ENCODE results near the gene SLC15A5. TPM values are rescaled to one million over a fixed set of nuclear protein-coding genes. Genes with fewer than 3 reads are reported as not detected.

The SLC15A5 gene, protein sequence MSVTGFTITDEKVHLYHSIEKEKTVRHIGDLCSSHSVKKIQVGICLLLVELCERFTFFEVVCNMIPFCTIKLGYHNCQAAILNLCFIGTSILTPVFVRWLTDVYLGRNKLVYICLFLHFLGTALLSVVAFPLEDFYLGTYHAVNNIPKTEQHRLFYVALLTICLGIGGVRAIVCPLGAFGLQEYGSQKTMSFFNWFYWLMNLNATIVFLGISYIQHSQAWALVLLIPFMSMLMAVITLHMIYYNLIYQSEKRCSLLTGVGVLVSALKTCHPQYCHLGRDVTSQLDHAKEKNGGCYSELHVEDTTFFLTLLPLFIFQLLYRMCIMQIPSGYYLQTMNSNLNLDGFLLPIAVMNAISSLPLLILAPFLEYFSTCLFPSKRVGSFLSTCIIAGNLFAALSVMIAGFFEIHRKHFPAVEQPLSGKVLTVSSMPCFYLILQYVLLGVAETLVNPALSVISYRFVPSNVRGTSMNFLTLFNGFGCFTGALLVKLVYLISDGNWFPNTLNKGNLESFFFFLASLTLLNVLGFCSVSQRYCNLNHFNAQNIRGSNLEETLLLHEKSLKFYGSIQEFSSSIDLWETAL
- total RNA-seq: not detected
- long read RNA-seq, donor 1: 0 reads
- long read RNA-seq, donor 2: 0 reads

DNA sequence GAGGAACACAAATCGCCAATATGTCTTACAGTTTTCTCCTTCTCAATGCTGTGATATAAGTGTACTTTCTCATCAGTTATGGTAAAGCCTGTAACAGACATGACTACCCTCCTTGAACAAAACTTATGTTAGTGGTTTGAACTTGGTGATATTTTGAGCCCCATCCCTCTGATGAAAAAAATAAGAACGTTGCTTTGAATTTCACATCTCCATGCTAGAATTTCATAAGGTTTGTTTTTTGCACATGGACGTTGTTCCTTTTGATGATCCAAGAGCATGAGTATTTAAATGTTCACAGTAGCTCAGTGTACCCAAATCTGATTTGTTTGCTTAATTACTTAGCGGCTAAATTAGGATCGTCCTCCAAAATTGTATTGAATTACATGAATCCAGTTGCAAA, at the start of gene SLC15A5:
TSS of gene SLC15A5 (minus strand) at position 101 of the 400 bp plus-strand sequence. CDS start at position 101, 0 bp downstream.
- no peak for DNase-seq (ENCODE audit: low spot score)
- intact Hi-C loops (cut with DNase I): no loop called here

DNA sequence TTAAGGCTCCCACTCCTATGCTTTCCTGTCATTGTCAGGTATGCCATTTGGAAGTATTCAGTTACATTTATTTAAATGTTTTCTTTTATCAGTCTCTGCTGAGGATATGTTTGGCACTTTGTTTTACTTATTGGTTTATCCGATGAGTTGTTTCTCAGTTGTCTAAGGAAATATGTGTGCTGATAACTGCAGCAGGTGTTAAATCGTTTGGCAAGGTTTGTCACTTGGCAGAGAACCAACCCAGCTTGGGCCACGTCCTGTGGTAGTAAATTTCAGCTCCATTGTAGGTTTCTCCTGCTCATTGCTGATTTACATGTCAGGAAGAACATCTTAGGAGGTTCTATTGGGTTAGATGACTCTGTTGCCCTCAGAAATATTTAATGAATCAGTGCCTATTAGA, 47.9 kb upstream of the SLC15A5 start:
- intact Hi-C loops (cut with DNase I): no loop called here
- DNase-seq (ENCODE audit: low spot score): no peak

DNA sequence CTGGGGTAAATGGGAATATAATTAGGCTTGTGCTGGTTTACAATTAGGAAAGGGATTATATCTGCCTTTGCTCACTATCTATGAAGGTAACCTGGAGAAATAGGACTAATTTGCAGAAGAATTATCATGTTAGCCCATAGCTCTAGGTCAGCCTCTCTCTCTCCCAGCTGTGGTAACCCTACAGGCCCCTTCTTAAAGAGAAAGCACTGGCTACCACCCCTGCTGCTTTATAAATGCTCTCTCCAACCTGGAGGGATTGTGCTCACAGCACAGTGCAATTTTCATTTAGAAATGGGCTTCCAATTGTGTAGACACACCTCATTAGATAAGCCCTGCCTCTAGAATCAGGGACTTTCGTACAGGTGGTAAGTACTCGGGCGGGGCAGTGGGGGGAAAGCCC, 47.3 kb upstream of the SLC15A5 start:
- DNase-seq (ENCODE audit: low spot score): no peak
- intact Hi-C loops (cut with DNase I): no loop called here

DNA sequence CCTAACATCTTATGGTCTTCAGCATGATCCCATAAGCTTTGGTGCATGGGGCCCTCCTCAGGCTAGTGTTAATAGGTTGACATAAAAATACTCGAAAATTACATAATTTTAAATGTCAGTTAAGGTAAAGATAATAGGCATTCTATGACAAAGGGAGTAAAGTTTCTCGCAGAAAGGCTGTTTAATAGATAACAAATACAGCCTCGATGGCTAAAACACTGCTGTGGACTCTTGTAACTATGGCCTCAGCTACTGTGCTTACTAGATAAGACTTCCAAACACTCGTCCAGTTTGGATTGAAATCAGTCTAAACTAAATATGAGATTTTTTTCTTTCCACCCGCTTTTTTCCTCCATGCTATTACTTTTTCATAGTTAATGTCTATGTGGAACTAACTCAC, 46.8 kb upstream of the SLC15A5 start:
- DNase-seq (ENCODE audit: low spot score): no peak
- intact Hi-C loops (cut with DNase I): no loop called here

DNA sequence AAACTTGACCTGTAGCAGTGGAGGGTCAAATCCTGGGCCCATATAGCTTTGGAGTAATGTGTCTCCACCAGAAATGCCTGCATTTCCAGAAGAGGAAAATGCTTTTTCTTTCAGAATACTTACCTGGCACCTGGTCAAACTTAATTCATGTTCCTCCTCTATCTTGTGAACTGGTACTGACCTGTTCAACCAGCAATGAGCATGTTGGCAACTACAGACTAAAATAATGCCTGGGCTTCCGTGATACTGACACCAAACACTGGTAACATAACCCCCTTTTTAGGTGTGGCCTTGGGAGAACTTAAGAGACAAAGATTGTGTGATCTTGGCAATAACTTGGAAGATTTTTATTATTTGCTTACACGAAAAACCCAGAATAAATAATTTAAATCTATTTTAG, 46.2 kb upstream of the SLC15A5 start:
- intact Hi-C loops (cut with DNase I): no loop called here
- DNase-seq (ENCODE audit: low spot score): no peak

DNA sequence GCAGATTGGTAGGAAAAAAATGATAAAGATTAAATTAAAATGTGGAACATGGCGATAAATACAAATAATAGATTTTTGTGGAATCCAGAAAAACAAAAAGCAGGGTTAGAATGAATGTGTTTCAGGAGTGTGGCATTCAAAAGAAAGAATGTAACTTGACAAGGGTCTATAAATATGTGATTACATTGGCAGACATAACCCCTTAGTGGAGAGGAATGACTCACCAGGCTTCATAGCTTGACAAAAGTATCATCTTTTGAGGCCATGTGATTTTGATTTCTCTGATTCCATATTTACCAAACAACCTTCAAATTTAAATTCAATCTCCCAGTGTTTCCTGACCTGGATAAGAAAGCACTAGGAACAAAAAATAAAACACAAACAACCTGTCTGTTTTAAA, 45.5 kb upstream of the SLC15A5 start:
- DNase-seq (ENCODE audit: low spot score): no peak
- intact Hi-C loops (cut with DNase I): no loop called here

DNA sequence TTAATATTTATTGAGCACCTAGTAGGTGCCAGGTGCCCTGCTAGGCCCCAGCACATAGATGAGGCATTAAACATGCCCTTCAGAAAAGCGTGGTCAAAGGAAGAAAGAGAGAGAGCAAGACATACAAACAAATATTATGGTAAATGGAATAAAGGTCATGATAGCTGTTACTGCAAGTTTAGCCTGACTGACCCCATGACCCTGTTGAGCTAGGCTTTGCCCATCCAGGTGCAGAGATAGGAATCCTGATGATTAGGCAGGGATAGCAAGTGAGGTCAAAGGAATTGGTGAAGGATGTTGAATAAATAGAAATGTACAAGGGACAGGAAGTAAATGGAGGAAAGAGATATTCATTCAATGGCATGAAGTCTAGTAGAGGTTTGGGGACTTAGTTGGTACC, 33.4 kb upstream of the SLC15A5 start:
- intact Hi-C loops (cut with DNase I): no loop called here
- no peak for DNase-seq (ENCODE audit: low spot score)

DNA sequence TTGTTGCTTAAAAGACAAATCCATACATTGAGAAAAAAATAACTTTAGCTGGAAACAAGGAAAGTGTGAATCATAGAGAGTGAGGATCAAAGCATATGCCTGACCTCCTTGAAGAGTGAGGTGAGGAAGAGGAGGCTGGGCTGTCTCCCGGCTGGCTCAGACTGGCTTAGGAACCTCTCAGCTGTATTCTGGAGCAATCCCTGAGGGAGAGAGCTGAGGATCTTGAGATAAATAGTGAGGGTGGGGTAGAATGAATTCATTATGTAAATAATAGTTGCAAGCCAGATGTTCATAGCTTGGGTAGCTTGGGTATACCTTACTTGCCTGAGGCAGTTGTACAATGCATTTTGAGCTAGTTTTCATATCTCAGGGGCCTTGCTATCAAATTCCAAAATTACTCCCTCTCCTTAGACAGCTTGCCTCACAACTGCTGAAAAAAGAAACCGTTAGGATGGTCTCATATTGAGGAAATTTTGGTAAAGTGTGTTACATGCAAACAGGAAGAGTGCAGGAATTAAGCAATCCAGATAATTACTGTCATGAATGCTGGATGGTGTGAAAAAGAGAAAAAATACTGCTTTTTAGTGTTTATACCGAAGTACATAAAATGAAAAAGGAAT, 30.5 kb upstream of the SLC15A5 start:
- intact Hi-C loops (cut with DNase I): no loop called here

DNA sequence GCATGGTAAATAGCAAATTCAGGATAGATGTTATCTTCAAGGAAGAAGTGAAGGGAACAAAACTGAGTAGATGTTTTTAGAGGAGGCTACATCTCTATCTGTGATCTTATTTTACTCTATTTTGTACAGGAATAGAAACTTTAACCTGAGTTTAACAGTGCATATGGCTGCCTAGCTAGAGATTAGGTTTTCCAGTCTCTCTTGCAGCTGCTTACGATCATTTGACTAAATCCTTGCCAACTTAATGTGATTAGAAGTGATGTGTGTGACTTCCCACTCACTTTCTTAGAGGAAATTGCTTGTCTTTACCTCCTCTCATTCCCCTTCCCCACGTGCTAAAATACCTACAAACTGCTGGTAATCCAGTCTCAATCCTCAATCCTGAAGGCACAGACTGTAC, 26.5 kb upstream of the SLC15A5 start:
- DNase-seq (ENCODE audit: low spot score): no peak
- intact Hi-C loops (cut with DNase I): no loop called here

More for the DNA sequence above, 30.5 kb upstream of the SLC15A5 start:
- DNase-seq (ENCODE audit: low spot score): no peak

DNA sequence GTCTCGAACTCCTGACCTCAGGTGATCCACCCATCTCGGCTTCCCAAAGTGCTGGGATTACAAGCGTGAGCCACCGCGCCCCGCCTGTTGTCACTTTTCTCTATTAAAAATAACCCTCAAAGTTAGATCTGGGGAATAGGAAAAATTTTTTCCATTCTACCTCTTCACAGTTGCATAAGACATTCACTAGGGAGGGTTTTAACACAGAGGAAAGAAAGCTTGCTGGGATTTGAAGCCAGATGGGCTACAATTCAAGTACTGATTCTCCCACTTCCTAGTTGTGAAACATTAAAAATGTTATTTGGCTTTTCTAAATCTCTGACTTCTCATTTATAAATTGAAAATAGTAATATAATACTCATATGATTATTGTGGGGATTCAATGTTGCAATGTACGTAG, 23.3 kb upstream of the SLC15A5 start:
- DNase-seq (ENCODE audit: low spot score): no peak

DNA sequence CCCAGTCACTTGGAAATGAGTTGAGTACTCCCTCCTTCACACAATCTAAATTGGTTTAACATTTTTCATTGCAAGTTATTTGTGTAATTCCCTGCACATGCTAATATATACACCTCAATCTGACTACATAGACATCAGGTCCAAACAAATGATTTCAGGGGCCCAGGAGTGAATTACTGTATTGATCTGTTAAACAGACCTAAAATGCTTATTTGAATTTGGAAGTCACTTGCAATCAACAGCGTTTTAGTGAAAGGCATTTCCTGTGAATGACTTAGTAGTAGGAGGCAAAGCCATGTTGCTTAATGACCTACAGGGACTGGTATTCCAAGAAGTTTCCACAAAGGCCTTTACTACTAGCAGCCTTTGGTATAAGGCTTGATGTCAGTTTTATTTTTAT, 22.6 kb upstream of the SLC15A5 start:
- intact Hi-C loops (cut with DNase I): no loop called here
- DNase-seq (ENCODE audit: low spot score): no peak

More for the DNA sequence above, 23.3 kb upstream of the SLC15A5 start:
- intact Hi-C loops (cut with DNase I): no loop called here

DNA sequence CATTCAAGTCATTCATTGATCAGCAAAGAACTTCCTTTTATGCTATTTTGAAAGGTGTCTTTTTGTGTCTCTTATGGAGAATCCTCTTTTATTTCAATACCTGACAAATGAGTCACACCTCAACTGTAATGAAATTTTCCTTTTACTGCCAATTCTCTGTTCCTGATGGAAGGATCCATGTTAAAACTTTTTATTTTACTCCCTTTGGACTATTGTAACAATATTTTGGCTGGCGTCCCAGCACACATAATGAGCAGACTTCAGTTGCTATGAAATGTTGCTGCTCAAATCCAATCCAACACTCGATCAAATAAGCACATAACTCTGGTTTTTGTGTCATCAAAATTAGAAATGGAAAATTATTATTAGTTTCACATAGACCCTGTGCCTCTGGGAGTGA, 21.9 kb upstream of the SLC15A5 start:
- no peak for DNase-seq (ENCODE audit: low spot score)
- intact Hi-C loops (cut with DNase I): no loop called here

DNA sequence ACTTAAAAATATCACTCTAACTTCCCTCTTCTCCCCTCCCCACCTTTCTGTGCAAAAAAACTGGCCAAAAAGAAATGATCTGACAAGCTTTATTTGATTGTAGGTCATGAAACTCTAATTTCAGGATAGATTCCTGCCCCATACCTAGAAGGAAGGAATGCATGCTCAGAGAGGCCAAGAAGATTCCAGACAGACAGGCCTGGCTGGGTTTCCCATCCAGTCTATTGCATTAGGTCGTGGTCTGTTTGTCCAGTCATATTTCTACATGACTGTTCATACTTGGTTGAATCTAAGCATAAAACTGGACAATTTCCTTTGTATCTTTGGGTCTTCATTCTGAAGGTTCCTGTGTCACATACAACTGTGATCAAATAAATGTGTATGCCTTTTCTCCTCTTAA, 20.0 kb upstream of the SLC15A5 start:
- no peak for DNase-seq (ENCODE audit: low spot score)
- intact Hi-C loops (cut with DNase I): no loop called here

DNA sequence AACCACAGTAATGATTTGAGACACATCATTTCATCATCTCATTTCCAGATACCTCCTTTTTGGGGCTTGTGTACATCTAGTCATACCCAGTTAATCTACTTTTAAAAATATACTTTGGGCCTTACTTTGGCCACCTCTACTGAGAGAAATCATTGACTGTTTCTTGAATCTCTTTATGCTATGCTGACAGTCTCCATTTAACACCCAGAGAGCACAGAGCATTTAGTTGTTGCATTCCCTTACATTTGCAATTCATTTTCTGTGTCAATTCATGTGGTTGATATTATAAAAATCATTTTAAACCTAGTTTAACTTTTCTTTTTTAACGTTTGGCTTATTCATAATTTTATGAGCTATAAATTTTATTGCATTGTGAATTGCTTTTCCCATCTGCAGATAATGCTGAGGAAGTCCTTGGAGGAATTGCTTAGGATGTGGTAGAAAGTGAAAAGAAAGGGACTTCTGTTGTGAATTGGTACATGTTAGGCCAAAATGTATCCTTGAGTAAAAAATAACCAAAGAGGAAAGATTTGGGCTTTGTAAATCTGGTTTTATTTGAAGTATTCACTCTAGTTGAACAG, 17.0 kb upstream of the SLC15A5 start:
- intact Hi-C loops (cut with DNase I): no loop called here
- no peak for DNase-seq (ENCODE audit: low spot score)

DNA sequence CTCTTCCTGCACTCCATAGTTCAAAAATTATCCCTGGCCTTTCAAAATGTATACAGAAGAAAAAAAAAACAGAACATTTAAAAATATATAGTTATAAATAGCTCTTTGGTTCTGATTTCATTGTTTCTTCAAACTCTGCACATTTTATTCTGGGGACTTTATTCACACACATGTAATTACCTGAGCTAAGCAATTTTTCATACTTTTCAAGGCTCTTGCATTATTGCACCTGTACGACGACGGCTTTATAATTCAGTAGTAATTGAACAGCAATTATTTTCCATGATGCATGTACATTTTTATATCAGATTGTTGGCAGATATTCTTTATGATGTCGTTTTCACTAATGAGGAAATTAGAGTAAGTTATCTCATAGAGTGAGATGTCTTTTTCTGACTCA, 13.5 kb upstream of the SLC15A5 start:
- intact Hi-C loops (cut with DNase I): no loop called here
- DNase-seq (ENCODE audit: low spot score): no peak

DNA sequence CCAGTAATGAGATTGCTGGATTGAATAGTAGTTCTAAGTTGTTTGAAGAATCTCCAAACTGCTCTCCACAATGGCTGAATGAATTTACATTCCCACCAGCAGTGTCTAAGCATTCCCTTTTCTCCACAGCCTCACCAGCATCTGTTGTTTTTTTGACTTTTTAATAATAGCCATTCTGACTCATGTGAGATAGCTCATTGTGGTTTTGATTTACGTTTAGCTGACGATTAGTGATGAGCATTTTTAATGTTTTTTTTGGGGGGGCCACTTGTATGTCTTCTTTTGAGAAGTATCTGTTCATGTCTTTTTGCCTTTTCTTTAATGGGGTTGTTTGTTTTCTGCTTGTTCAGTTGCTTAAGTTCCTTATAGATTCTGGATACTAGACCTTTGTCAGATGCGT, 8.1 kb upstream of the SLC15A5 start:
- intact Hi-C loops (cut with DNase I): no loop called here
- no peak for DNase-seq (ENCODE audit: low spot score)

DNA sequence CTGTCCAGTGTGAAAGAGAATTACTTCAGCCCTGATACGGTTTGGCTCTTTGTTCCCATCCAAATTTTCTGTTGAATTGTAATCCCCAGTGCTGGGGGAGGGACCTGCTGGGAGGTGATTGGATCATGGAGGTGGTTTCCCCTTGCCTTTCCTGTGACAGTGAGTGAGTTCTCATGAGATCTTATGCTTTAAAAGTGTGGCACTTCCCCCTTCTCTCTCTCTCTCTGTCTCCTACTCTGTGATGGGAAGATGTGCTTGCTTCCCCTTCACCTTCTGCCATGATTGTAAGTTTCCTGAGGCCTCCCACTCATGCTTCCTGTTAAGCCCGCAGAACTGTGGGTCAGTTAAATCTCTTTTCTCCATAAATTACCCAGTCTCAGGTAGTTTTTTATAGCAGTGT, 5.5 kb upstream of the SLC15A5 start:
- intact Hi-C loops (cut with DNase I): no loop called here

DNA sequence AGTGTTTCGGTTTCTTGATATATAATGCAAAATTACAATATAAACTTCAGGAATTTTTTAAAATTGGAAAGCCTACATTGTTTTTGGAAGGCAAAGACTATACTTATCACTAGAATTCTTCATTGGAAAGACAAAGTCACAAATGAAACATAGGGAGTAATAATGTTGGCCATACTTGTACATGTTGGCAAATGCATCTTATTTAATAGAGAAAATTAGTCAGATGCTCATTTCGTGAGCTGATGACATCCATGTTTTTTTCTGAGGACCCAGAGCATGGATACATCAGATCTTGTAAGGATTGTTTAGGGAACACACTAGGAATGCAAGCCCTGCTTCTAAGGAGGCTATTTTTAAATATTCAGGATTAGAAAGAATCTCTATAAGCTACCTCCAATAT, 4.6 kb upstream of the SLC15A5 start:
- no peak for DNase-seq (ENCODE audit: low spot score)
- intact Hi-C loops (cut with DNase I): no loop called here

More for the DNA sequence above, 5.5 kb upstream of the SLC15A5 start:
- no peak for DNase-seq (ENCODE audit: low spot score)

DNA sequence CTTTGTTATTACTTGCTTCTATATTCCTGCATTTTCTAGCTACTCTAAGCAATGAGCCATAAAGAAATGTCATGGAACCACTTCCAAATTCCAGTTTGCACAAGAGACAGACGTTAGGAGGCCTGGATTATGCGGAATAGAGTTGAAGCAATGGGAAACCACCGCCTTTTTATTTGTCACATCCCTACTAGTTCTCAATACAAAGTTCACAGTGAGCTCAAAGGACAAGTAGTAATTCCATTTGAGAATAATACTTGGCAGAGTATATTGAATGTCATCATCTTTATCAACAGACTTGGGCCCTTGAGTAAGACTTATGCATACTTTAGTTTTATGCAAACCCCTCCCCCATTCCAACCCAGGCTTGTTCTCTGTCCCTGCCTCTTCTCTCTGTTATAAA, 3.7 kb upstream of the SLC15A5 start:
- no peak for DNase-seq (ENCODE audit: low spot score)
- intact Hi-C loops (cut with DNase I): no loop called here

DNA sequence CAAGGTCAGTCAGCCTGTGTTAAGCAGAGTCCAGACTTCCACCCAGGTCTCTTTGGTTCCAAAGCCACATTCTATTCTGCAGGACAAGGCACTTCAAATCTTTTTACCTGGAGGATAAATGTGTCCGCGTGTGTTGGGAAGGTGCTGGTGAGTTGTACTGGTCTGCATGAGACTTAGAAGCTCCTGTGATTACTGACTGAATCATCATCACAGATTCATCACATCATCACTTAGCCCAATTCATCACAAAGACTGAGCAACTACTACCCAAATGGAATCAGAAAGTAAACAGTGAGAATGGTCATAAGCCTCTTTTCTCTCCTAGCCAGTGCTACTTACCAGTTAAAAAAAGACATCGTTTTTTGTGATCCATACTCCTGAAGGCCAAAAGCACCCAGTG, 5.3 kb downstream of the SLC15A5 start:
- intact Hi-C loops (cut with DNase I): no loop called here
- DNase-seq (ENCODE audit: low spot score): no peak

Data from posterior vena cava (tissue), 2 donors.